ENCODE data around the gene GSX2. TPM values are rescaled to one million over a fixed set of nuclear protein-coding genes. Genes with fewer than 3 reads are reported as not detected.
A peak's percentile ranks its signal among the peaks of the same experiment; 100 is the strongest.

GSX2 gene
- total and polyA plus RNA-seq, 2 of the 13 experiments (the other 11 are each of a cell fraction or from before 2014, with no cell fraction given) = not detected

DNA sequence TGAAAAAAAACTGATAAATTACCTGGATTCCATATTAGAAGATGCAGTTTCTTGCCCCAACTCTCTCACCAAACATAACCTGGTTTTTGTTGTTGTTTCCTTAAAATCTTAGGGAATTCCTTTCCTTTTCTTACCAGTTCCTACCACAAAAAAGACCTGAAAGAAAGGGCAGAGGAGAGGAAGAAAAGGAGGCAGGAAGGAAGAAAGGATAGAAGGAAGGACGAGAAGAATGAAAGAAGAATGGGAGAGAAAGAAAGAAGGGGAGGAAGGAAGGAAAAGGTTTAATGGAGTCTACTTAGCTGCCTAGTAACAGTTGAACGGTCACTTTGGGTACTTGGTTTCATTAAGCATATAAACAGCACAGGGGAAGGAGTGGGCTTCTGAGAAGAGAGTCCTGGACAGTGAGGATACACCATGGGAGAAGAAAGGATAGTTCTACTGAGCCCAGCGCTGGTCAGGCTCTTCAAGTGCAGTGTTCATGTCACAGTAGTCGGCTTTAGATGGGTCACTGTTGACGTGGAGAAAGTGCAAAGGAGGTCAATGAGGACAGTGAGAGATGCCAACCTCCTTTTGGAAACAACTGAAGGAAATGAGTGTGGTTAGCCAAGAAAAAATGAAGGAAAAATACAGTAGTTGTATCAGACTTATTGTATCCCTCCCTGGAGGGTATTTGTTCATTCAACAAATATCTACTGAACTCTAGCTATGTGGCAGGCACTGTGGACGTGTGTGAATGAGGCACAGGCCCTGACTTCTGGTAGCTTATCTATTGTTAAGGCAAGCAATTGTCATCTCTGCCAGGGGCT, 34.5 kb upstream of the GSX2 start:
- Histone ChIP-seq H3K36me3 (replicated peaks in 1 of 2; ENCODE audit: control insufficient read depth in 1 of 2, insufficient read depth in 2 of 2, low read length in 2 of 2) (no peaks in the 10 kb centered on the region), H2AFZ (ENCODE audit: low read length) (peak overlapping the region; percentile 88), H3K4me1 (ENCODE audit: insufficient read depth, low read length) (peaks cover 39% of the 10 kb centered on the region), H3K79me2 (ENCODE audit: insufficient read depth, low read length) (peaks cover 37% of the 10 kb centered on the region), H3K4me2 (ENCODE audit: low read depth, low read length) (peak overlapping the region; percentile 73), H4K20me1 (ENCODE audit: insufficient read depth, low read length) (peaks cover 20% of the 10 kb centered on the region; the same call in 1 of the 2 replicates), H3K27me3 (ENCODE audit: control insufficient read depth in 1 of 2, insufficient read depth in 2 of 2, low read length in 2 of 2) (no peaks in the 10 kb centered on the region; a peak in 1 of 5 replicates), H3K27ac (ENCODE audit: extremely low read length, insufficient read depth, low read length) (peak overlapping the region; percentile 46), H3K9me3 (ENCODE audit: low read length) (no peaks in the 10 kb centered on the region), H3K4me3 (replicated peaks in 1 of 3; ENCODE audit: insufficient read depth in 1 of 3, low read depth in 2 of 3, low read length in 3 of 3) (peak overlapping the region in 2 of 3 experiments; percentile 95 to 96; a peak in 4 of 6 replicates), H3K9ac (ENCODE audit: insufficient read depth, low read depth, low read length) (peak overlapping the region; percentile 73; the same call in 1 of the 2 replicates)
- intact Hi-C loops (cut with micrococcal nuclease; ENCODE audit: unreplicated experiment) (loop anchor here (2.0 kb wide), 1 partner anchor 17 kb away; no protein-coding TSS in a partner anchor), in situ Hi-C loops (cut with HindIII; ENCODE audit: extremely low pct_ligation_motif_present, low pct_unique_long_range_greater_than_20kb) (no loop called here)
- CTCF ChIA-PET (ENCODE audit: low intra/inter-chr PET ratio, low total read pairs) = no interaction called here
- FAIRE-seq (no peak), ATAC-seq (peak; percentile 3; the same call in 1 of the 3 replicates), DNase-seq (ENCODE audit: low spot score) (no peak)
- no TSS peak for BruUV-seq (replicated peaks)
- POLR2A ChIA-PET = interaction anchor here (1.2 kb wide), 1 partner anchor 20 kb away, joined by 4 read pairs; no protein-coding TSS in a partner anchor
- 50% methylated on average over 6 of the region's 6 CpGs for WGBS (ENCODE audit: low lambda C conversion rate)
- TF ChIP-seq NCOA1 (CRISPR knock-in tag; IDR thresholded peaks at IDR 0.05) (no peak), NFE2L1 (CRISPR knock-in tag; IDR thresholded peaks at IDR 0.05; ENCODE audit: borderline replicate concordance) (no peak), SRY (CRISPR knock-in tag; IDR thresholded peaks at IDR 0.05) (no peak), ZNF850 (CRISPR knock-in tag; conservative IDR thresholded peaks at IDR 0.05) (no peak), ZNF770 (CRISPR knock-in tag; IDR thresholded peaks at IDR 0.05) (no peak), YEATS2 (CRISPR knock-in tag; IDR thresholded peaks at IDR 0.05; ENCODE audit: borderline replicate concordance) (no peak), FOXK1 (CRISPR knock-in tag; IDR thresholded peaks at IDR 0.05; ENCODE audit: borderline replicate concordance, low read depth) (no peak), MATR3 (CRISPR knock-in tag; IDR thresholded peaks at IDR 0.05) (no peak), PHF20 (CRISPR knock-in tag; IDR thresholded peaks at IDR 0.05) (no peak), GFI1 (CRISPR knock-in tag; IDR thresholded peaks at IDR 0.05; ENCODE audit: borderline replicate concordance) (no peak), PRDM4 (CRISPR knock-in tag; IDR thresholded peaks at IDR 0.05; ENCODE audit: borderline replicate concordance) (no peak)
- TF ChIP-seq, protein P1, sequence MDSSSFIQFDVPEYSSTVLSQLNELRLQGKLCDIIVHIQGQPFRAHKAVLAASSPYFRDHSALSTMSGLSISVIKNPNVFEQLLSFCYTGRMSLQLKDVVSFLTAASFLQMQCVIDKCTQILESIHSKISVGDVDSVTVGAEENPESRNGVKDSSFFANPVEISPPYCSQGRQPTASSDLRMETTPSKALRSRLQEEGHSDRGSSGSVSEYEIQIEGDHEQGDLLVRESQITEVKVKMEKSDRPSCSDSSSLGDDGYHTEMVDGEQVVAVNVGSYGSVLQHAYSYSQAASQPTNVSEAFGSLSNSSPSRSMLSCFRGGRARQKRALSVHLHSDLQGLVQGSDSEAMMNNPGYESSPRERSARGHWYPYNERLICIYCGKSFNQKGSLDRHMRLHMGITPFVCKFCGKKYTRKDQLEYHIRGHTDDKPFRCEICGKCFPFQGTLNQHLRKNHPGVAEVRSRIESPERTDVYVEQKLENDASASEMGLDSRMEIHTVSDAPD (CRISPR knock-in tag; IDR thresholded peaks at IDR 0.05) = no peak
- TF ChIP-seq, protein P2, sequence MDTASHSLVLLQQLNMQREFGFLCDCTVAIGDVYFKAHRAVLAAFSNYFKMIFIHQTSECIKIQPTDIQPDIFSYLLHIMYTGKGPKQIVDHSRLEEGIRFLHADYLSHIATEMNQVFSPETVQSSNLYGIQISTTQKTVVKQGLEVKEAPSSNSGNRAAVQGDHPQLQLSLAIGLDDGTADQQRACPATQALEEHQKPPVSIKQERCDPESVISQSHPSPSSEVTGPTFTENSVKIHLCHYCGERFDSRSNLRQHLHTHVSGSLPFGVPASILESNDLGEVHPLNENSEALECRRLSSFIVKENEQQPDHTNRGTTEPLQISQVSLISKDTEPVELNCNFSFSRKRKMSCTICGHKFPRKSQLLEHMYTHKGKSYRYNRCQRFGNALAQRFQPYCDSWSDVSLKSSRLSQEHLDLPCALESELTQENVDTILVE (CRISPR knock-in tag; IDR thresholded peaks at IDR 0.05) = no peak
- TF ChIP-seq, protein P3, sequence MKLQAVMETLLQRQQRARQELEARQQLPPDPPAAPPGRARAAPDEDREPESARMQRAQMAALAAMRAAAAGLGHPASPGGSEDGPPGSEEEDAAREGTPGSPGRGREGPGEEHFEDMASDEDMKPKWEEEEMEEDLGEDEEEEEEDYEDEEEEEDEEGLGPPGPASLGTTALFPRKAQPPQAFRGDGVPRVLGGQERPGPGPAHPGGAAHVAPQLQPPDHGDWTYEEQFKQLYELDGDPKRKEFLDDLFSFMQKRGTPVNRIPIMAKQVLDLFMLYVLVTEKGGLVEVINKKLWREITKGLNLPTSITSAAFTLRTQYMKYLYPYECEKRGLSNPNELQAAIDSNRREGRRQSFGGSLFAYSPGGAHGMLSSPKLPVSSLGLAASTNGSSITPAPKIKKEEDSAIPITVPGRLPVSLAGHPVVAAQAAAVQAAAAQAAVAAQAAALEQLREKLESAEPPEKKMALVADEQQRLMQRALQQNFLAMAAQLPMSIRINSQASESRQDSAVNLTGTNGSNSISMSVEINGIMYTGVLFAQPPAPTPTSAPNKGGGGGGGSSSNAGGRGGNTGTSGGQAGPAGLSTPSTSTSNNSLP (IDR thresholded peaks at IDR 0.05; ENCODE audit: low read depth, low read length) = no peak

Data from HepG2 (cell line).